Hematopoietic multipotent progenitor cell treated with erythropoietin and hydrocortisone succinate and interleukin-3 and kit ligand, for 4 days (in vitro differentiated cells): ENCODE data around the gene SEMA4D.
A peak's percentile ranks its signal among the peaks of the same experiment; 100 is the strongest.

Experiments
- DNase-seq: peaks from one replicate; pipeline ENCODE4 v3.0.0-alpha.2; 2015

SEMA4D gene

GRCh38 chr9:89527084-89527483 is 29.2 kb upstream of the SEMA4D start:
- peak; percentile 72 for DNase-seq

GRCh38 chr9:89526667-89527066 is 28.8 kb upstream of the SEMA4D start:
- DNase-seq: no peak

GRCh38 chr9:89525446-89526374 is 27.8 kb upstream of the SEMA4D start:
- peak; percentile 89 for DNase-seq

GRCh38 chr9:89524963-89525362 is 27.1 kb upstream of the SEMA4D start:
- no peak for DNase-seq

- DNase-seq: peak; percentile 56
Observed at GRCh38 chr9:89523948-89524347, 26.0 kb upstream of the SEMA4D start.

GRCh38 chr9:89522959-89523285 is 25.0 kb upstream of the SEMA4D start:
- peak; percentile 27 for DNase-seq

GRCh38 chr9:89522261-89522958 is 24.5 kb upstream of the SEMA4D start:
- DNase-seq: peak; percentile 92

GRCh38 chr9:89519366-89519805 is 21.5 kb upstream of the SEMA4D start:
- DNase-seq: no peak

GRCh38 chr9:89518466-89519365 is 20.8 kb upstream of the SEMA4D start:
- DNase-seq: no peak

- no peak for DNase-seq
Observed at GRCh38 chr9:89515416-89515815, 17.5 kb upstream of the SEMA4D start.

GRCh38 chr9:89514956-89515355 is 17.0 kb upstream of the SEMA4D start:
- DNase-seq: no peak

- DNase-seq: no peak
Observed at GRCh38 chr9:89514337-89514736, 16.4 kb upstream of the SEMA4D start.

- no peak for DNase-seq
Observed at GRCh38 chr9:89513837-89514236, 15.9 kb upstream of the SEMA4D start.

GRCh38 chr9:89512382-89512781 is 14.5 kb upstream of the SEMA4D start:
- DNase-seq: no peak

GRCh38 chr9:89508951-89509615 is 11.2 kb upstream of the SEMA4D start:
- DNase-seq: peak; percentile 73

- no peak for DNase-seq
Observed at GRCh38 chr9:89505911-89506310, 8.0 kb upstream of the SEMA4D start.

- no peak for DNase-seq
Observed at GRCh38 chr9:89505048-89505447, 7.1 kb upstream of the SEMA4D start.

- no peak for DNase-seq
Observed at GRCh38 chr9:89502671-89503070, 4.8 kb upstream of the SEMA4D start.

GRCh38 chr9:89502038-89502601 is 4.2 kb upstream of the SEMA4D start:
- DNase-seq: peak; percentile 91

GRCh38 chr9:89501311-89501898 is 3.5 kb upstream of the SEMA4D start:
- DNase-seq: peak; percentile 37

GRCh38 chr9:89500008-89500407 is 2.1 kb upstream of the SEMA4D start:
- DNase-seq: no peak
